B cell (primary cell): ENCODE measurements around the gene CLDN8.

Experiments used
- CTCF ChIP-seq: fragments of 200-600 bp; IDR thresholded peaks from one replicate; pipeline ENCODE4 v1.8.0; 2022; ENCODE audit warnings: antibody characterized with exemption, mild to moderate bottlenecking
- EZH2 ChIP-seq: IDR thresholded peaks from 2 replicates; pipeline ENCODE4 v1.6.1; 2012; ENCODE audit warnings: borderline replicate concordance, low read depth, mild to moderate bottlenecking, moderate library complexity, low read length; ENCODE audit not compliant: insufficient read depth, poor library complexity, severe bottlenecking

- no peak for TF ChIP-seq CTCF
- TF ChIP-seq EZH2, result no peak
Measured at GRCh38 chr21:30222724-30223123, 6.8 kb upstream of the CLDN8 start.
